ENCODE results near the gene TMEM238L.

DNA sequence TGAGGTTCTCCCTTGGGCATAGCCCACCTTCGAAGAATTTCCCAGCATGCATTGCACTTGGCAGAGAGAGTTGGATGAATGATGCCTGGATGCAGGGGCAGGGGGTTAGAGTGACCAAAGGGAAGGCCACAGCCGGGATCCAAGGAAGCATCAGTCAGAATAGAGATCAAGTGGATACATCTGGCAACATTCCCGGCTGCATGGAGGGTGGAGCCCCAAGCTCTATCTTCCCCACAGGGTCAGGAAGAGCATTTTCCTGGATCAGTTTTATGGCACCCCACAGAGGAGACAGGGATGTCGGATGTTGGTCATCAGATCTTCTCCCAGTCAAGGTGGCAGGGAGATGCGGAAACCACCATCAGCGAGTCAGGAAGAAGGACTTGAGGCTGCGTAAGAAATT lies 21.0 kb upstream of the TMEM238L start:
- TF ChIP-seq, protein P1, sequence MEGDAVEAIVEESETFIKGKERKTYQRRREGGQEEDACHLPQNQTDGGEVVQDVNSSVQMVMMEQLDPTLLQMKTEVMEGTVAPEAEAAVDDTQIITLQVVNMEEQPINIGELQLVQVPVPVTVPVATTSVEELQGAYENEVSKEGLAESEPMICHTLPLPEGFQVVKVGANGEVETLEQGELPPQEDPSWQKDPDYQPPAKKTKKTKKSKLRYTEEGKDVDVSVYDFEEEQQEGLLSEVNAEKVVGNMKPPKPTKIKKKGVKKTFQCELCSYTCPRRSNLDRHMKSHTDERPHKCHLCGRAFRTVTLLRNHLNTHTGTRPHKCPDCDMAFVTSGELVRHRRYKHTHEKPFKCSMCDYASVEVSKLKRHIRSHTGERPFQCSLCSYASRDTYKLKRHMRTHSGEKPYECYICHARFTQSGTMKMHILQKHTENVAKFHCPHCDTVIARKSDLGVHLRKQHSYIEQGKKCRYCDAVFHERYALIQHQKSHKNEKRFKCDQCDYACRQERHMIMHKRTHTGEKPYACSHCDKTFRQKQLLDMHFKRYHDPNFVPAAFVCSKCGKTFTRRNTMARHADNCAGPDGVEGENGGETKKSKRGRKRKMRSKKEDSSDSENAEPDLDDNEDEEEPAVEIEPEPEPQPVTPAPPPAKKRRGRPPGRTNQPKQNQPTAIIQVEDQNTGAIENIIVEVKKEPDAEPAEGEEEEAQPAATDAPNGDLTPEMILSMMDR (IDR thresholded peaks at IDR 0.05 in 2 of 3, conservative IDR thresholded peaks at IDR 0.05 in 1 of 3; ENCODE audit: insufficient read depth in 2 of 3, low read depth in 1 of 3, low read length in 3 of 3) = no peak
- TF ChIP-seq ZFPM2 (CRISPR knock-in tag; IDR thresholded peaks at IDR 0.05) (no peak), GABPB1 (CRISPR knock-in tag; IDR thresholded peaks at IDR 0.05) (no peak), SIRT6 (IDR thresholded peaks at IDR 0.05; ENCODE audit: low read depth, low read length) (no peak)
- TF ChIP-seq, protein P2, sequence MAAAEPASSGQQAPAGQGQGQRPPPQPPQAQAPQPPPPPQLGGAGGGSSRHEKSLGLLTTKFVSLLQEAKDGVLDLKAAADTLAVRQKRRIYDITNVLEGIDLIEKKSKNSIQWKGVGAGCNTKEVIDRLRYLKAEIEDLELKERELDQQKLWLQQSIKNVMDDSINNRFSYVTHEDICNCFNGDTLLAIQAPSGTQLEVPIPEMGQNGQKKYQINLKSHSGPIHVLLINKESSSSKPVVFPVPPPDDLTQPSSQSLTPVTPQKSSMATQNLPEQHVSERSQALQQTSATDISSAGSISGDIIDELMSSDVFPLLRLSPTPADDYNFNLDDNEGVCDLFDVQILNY (CRISPR knock-in tag; IDR thresholded peaks at IDR 0.05) = no peak

All from K562 (cell line).